ENCODE measurements around the gene CAMKMT.

- TF ChIP-seq CTCF (IDR thresholded peaks at IDR 0.05; ENCODE audit: insufficient read depth, low read length, poor library complexity, severe bottlenecking) = no peak
- TF ChIP-seq EZH2phosphoT487 (conservative IDR thresholded peaks at IDR 0.05; ENCODE audit: low read length) = no peak
Observed at GRCh38 chr2:44555700-44556099, 194.0 kb downstream of the CAMKMT start.
